ENCODE data around the gene ENTPD6. TPM values are rescaled to one million over a fixed set of nuclear protein-coding genes. Genes with fewer than 3 reads are reported as not detected.

ENTPD6 gene
- total RNA-seq, 2 donors from 2014 or later = 105 to 194 TPM

- WGBS = 73% methylated on average over 17 of the region's 17 CpGs
These were observed 46.3 kb upstream of the ENTPD6 start for GRCh38 chr20:25148982-25149846.

GRCh38 chr20:25150016-25150415 is 45.5 kb upstream of the ENTPD6 start:
- intact Hi-C loops (cut with DNase I) = no loop called here
- TF ChIP-seq POLR2AphosphoS5 (IDR thresholded peaks at IDR 0.05) (no peak), POLR2A (IDR thresholded peaks at IDR 0.05) (no peak), CTCF (IDR thresholded peaks at IDR 0.05) (no peak)
- Histone ChIP-seq H3K4me1 (replicated peaks) (no peaks in the 10 kb centered on the region), H3K9me3 (no peaks in the 10 kb centered on the region), H3K36me3 (no peaks in the 10 kb centered on the region), H3K27ac (no peak overlapping the region), H3K27me3 (replicated peaks; ENCODE audit: insufficient read depth) (no peaks in the 10 kb centered on the region), H3K4me3 (no peak overlapping the region)
- 76% methylated on average over 6 of the region's 6 CpGs for WGBS
- no peak for DNase-seq (ENCODE audit: low spot score)

More at GRCh38 chr20:25148982-25149846, 46.3 kb upstream of the ENTPD6 start:
- Histone ChIP-seq H3K36me3 (no peaks in the 10 kb centered on the region), H3K9me3 (no peaks in the 10 kb centered on the region), H3K4me1 (replicated peaks) (no peaks in the 10 kb centered on the region), H3K27ac (no peak overlapping the region), H3K4me3 (no peak overlapping the region), H3K27me3 (replicated peaks; ENCODE audit: insufficient read depth) (no peaks in the 10 kb centered on the region)
- TF ChIP-seq POLR2AphosphoS5 (IDR thresholded peaks at IDR 0.05) (no peak), CTCF (IDR thresholded peaks at IDR 0.05) (no peak), POLR2A (IDR thresholded peaks at IDR 0.05) (no peak)
- intact Hi-C loops (cut with DNase I) = no loop called here
- DNase-seq (ENCODE audit: low spot score) = no peak

DNA sequence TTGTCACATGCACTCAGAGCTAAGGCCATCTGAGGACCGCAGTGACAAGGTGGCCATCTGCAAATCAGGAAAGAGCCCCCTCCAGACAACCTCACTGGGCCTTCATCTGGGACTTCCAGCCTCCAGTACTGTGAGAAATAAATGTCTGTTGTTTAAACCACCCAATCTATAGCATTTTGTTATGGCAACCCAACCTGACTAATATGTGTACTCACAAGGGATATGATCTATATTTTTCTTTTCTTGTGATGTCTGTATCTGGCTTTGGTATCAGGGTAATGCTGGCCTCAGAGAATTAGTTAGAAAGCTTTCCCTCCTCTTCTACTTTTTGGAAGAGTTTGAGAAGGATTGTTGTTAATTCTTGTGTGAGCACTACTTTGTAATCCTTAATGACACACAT is 37.5 kb upstream of the ENTPD6 start:
- no peaks in the 10 kb centered on the region for H3K9me3 ChIP-seq
- H3K36me3 ChIP-seq = no peaks in the 10 kb centered on the region
- H3K27ac ChIP-seq = no peak overlapping the region
- no peak for TF ChIP-seq CTCF (IDR thresholded peaks at IDR 0.05)
- no peak for TF ChIP-seq POLR2AphosphoS5 (IDR thresholded peaks at IDR 0.05)
- no peak for TF ChIP-seq POLR2A (IDR thresholded peaks at IDR 0.05)
- no peaks in the 10 kb centered on the region for H3K4me1 ChIP-seq (replicated peaks)
- intact Hi-C loops (cut with DNase I) = no loop called here
- 81% methylated on average over 1 of the region's 1 CpG for WGBS
- no peak for DNase-seq (ENCODE audit: low spot score)
- no peak overlapping the region for H3K4me3 ChIP-seq
- no peaks in the 10 kb centered on the region for H3K27me3 ChIP-seq (replicated peaks; ENCODE audit: insufficient read depth)

- intact Hi-C loops (cut with DNase I) = no loop called here
- Histone ChIP-seq H3K4me3 (no peak overlapping the region), H3K27ac (no peak overlapping the region), H3K27me3 (replicated peaks; ENCODE audit: insufficient read depth) (no peaks in the 10 kb centered on the region), H3K36me3 (no peaks in the 10 kb centered on the region), H3K9me3 (no peaks in the 10 kb centered on the region), H3K4me1 (replicated peaks) (no peaks in the 10 kb centered on the region)
- DNase-seq (ENCODE audit: low spot score) = no peak
- WGBS = 43% methylated on average over 3 of the region's 3 CpGs
- TF ChIP-seq CTCF (IDR thresholded peaks at IDR 0.05) = no peak
- no peak for TF ChIP-seq POLR2A (IDR thresholded peaks at IDR 0.05)
- no peak for TF ChIP-seq POLR2AphosphoS5 (IDR thresholded peaks at IDR 0.05)
These were observed 35.0 kb upstream of the ENTPD6 start for GRCh38 chr20:25160467-25160866.

DNA sequence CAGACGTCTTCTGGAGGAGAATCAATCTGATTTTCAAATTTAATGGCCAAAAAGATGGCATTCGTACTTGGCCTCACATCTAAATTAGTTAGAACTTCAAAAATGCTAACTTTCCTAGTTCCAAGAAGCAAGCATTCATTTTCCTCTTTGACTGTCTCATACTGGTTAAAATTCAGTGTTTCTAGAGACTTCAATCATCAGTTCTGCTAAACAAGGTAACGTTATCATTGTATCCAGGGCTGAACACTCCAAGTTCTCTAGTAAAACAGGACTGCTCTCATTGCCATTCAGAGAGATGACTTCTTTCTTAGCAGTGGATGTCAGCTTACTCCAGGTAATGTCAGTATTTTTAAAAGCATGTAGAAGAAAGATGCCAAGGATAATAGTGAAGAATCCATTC is 34.6 kb upstream of the ENTPD6 start:
- Histone ChIP-seq H3K27ac (no peak overlapping the region), H3K4me3 (no peak overlapping the region), H3K27me3 (replicated peaks; ENCODE audit: insufficient read depth) (no peaks in the 10 kb centered on the region), H3K4me1 (replicated peaks) (no peaks in the 10 kb centered on the region), H3K9me3 (no peaks in the 10 kb centered on the region), H3K36me3 (no peaks in the 10 kb centered on the region)
- WGBS = 65% methylated on average over 3 of the region's 3 CpGs
- no peak for DNase-seq (ENCODE audit: low spot score)
- intact Hi-C loops (cut with DNase I) = no loop called here
- no peak for TF ChIP-seq CTCF (IDR thresholded peaks at IDR 0.05)
- TF ChIP-seq POLR2AphosphoS5 (IDR thresholded peaks at IDR 0.05) = no peak
- no peak for TF ChIP-seq POLR2A (IDR thresholded peaks at IDR 0.05)

Measured in prostate gland (tissue), 2 donors.